KMS-11 (cell line): Measurements from ENCODE around the gene MCRIP2.

Source experiments
- H2AFZ ChIP-seq: fragments of 200-600 bp; sonication (generic); 2 replicates; pipeline ENCODE4 v1.6.1; 2016; ENCODE audit warnings: antibody characterized with exemption, mixed run types, low read depth
- H3K27ac ChIP-seq: fragments of 200-600 bp; sonication (generic); 2 replicates; pipeline ENCODE4 v1.6.1; 2016; ENCODE audit warnings: mild to moderate bottlenecking, mixed run types
- H3K27me3 ChIP-seq: fragments of 200-600 bp; sonication (generic); 2 replicates; pipeline ENCODE4 v1.6.1; 2017; ENCODE audit warnings: mild to moderate bottlenecking, low read depth, mixed run types, moderate library complexity; ENCODE audit not compliant: insufficient read depth
- H3K36me3 ChIP-seq: fragments of 200-600 bp; sonication (generic); 2 replicates; pipeline ENCODE4 v1.6.1; 2017; ENCODE audit warnings: mild to moderate bottlenecking, mixed run types; ENCODE audit not compliant: insufficient read depth
- H3K4me1 ChIP-seq: fragments of 200-600 bp; sonication (generic); 2 replicates; pipeline ENCODE4 v1.6.1; 2016; ENCODE audit warnings: mild to moderate bottlenecking, low read depth, mixed run types; ENCODE audit not compliant: poor library complexity, severe bottlenecking
- H3K4me2 ChIP-seq: fragments of 200-600 bp; sonication (generic); 2 replicates; pipeline ENCODE4 v1.7.0; 2016; ENCODE audit warnings: mild to moderate bottlenecking, mixed run types
- H3K4me3 ChIP-seq: fragments of 200-600 bp; sonication (generic); IDR thresholded peaks from 2 replicates; pipeline ENCODE4 v1.6.1; 2017; ENCODE audit warnings: low read depth, low read length, mixed read lengths; ENCODE audit not compliant: insufficient read depth
- H3K79me2 ChIP-seq: fragments of 200-600 bp; sonication (generic); 2 replicates; pipeline ENCODE4 v1.6.1; 2016; ENCODE audit warnings: low read depth, mixed run types; ENCODE audit not compliant: insufficient read depth
- H3K9ac ChIP-seq: fragments of 200-600 bp; sonication (generic); 2 replicates; pipeline ENCODE4 v1.6.1; 2016; ENCODE audit warnings: mild to moderate bottlenecking, mixed run types
- H4K20me1 ChIP-seq: fragments of 200-600 bp; sonication (generic); 2 replicates; pipeline ENCODE4 v1.6.1; 2016; ENCODE audit warnings: mild to moderate bottlenecking, mixed run types; ENCODE audit not compliant: insufficient read depth
- TF ChIP-seq, protein P1 (sequence below): fragments of 200-600 bp; sonication (generic); conservative IDR thresholded peaks from 2 replicates; pipeline ENCODE4 v1.6.1; 2017; ENCODE audit warnings: low read depth, mild to moderate bottlenecking, antibody characterized with exemption, low read length, moderate library complexity, mixed read lengths

Gene MCRIP2

DNA sequence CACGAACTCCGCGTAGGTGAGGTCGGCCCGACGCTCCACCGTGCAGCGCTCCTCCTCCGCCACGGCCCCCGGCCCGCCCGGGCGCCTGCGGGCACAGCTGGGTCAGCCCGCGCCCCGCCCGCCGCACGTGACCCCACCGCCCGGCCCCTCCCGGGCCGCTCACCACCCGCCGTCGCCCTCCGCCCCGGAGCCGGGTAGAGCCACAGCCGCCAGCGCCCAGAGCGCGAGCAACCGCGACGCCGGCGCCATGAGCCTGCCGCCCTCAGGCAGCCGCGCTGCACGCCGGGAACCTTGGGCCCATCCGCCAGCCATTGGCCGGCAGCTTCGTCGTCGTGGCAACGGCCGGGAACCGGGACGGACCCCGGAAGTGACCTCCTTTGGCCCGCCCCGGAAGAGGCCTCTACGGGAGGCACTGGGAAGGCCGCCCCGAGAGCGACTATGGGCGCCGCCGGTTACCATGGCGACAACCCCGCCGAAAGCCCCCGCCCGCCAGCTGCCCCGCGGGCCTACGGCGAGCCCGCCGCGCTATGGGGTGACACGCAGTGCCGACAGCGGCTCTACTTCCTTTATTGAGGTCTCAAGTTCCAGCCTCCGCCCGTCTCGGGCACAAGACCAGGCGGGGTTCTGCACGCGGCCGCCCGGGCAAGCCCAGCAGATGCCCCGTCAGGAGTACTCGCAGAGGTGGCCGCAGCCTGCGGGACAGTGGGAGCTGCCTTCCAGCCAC is 42.6 kb downstream of the MCRIP2 start, which contains the start of gene JMJD8:
Gene JMJD8, minus strand, starts transcription at position 264 of the 724 bp plus-strand sequence. Its CDS starts 15 bp downstream, at position 249.
- Histone ChIP-seq H3K36me3 (no peaks in the 10 kb centered on the region; the same call in 1 of the 2 replicates), H3K4me2 (no peak within 1 kb of the TSS), H3K4me3 (no peak within 1 kb of the TSS), H3K27me3 (no peaks in the 10 kb centered on the region), H2AFZ (no peak within 1 kb of the TSS), H3K4me1 (peaks cover under 1% of the 10 kb centered on the region), H4K20me1 (no peaks in the 10 kb centered on the region), H3K27ac (no peak within 1 kb of the TSS), H3K9ac (no peak within 1 kb of the TSS), H3K79me2 (peaks cover 18% of the 10 kb centered on the region)
- TF ChIP-seq, protein P1, sequence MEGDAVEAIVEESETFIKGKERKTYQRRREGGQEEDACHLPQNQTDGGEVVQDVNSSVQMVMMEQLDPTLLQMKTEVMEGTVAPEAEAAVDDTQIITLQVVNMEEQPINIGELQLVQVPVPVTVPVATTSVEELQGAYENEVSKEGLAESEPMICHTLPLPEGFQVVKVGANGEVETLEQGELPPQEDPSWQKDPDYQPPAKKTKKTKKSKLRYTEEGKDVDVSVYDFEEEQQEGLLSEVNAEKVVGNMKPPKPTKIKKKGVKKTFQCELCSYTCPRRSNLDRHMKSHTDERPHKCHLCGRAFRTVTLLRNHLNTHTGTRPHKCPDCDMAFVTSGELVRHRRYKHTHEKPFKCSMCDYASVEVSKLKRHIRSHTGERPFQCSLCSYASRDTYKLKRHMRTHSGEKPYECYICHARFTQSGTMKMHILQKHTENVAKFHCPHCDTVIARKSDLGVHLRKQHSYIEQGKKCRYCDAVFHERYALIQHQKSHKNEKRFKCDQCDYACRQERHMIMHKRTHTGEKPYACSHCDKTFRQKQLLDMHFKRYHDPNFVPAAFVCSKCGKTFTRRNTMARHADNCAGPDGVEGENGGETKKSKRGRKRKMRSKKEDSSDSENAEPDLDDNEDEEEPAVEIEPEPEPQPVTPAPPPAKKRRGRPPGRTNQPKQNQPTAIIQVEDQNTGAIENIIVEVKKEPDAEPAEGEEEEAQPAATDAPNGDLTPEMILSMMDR, result no peak

DNA sequence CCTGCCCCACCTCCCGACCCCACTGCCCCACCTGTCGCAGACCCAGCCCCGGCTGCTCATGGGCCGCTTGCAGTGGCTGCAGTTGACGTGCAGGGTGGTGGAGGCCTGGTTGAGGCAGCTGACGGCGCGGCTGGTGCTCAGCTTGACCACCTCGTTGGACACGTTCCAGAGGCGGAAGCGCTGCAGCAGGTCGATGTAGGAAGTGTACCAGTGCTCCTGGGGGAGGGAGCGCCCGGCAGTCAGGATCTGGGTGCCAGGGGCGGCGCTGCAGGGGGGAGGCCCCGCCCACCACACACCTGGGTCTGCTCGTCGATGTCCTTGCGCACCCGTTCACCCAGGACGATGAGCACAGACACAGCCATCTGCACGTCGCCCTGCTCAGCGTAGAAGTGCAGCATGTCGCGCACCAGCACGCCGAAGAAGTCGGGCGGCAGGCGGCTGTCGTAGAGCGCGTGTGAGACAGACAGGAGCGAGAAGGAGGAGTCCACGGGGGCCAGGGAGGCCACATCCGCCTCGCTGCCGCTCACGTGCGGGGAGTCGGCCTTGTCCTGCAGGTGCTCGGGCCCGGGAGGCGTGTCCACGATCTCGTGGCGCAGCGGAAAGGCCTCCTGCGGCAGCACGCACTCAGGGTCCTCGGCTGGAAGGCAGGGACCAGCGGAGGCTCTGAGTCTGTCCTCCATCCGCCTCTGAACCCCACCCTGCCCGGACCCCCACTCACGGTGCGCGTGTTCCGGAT is 43.5 kb downstream of the MCRIP2 start:
- Histone ChIP-seq H3K79me2 (peaks cover 18% of the 10 kb centered on the region), H3K36me3 (no peaks in the 10 kb centered on the region; the same call in 1 of the 2 replicates), H3K27ac (no peak overlapping the region), H3K4me3 (no peak overlapping the region), H3K4me2 (no peak overlapping the region), H4K20me1 (no peaks in the 10 kb centered on the region), H3K9ac (no peak overlapping the region), H2AFZ (no peak overlapping the region), H3K4me1 (peaks cover 4% of the 10 kb centered on the region), H3K27me3 (no peaks in the 10 kb centered on the region)
- TF ChIP-seq, protein P1, result no peak

DNA sequence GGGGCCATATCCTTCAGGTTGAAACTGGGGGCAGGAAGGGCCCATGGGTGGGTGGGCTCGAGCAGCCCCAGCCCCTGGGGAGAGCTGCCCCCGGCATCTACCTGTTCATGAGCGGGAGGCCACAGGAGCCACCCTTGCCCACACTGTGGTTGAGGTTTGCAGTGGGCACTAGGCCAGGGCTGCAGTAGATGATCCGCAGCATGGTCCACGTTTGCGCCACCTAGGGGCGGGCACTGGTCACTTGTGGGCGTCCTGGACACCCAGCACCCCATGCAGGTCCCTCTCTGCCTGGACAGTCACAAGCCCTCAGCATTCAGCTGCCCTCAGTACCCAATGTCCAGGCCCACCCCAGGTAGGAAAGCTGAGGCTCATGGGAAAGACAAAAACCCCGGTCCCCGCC is 44.3 kb downstream of the MCRIP2 start:
- Histone ChIP-seq H3K79me2 (peaks cover 13% of the 10 kb centered on the region), H3K4me1 (peaks cover 4% of the 10 kb centered on the region), H3K9ac (no peak overlapping the region), H3K4me3 (no peak overlapping the region), H3K27me3 (peaks cover 4% of the 10 kb centered on the region; the same call in 1 of the 2 replicates), H3K27ac (no peak overlapping the region), H2AFZ (no peak overlapping the region), H3K36me3 (no peaks in the 10 kb centered on the region; the same call in 1 of the 2 replicates), H4K20me1 (no peaks in the 10 kb centered on the region), H3K4me2 (no peak overlapping the region)
- TF ChIP-seq, protein P1, result 0 out of 2 replicates have a peak, but pooled peaks have one; percentile 30

DNA sequence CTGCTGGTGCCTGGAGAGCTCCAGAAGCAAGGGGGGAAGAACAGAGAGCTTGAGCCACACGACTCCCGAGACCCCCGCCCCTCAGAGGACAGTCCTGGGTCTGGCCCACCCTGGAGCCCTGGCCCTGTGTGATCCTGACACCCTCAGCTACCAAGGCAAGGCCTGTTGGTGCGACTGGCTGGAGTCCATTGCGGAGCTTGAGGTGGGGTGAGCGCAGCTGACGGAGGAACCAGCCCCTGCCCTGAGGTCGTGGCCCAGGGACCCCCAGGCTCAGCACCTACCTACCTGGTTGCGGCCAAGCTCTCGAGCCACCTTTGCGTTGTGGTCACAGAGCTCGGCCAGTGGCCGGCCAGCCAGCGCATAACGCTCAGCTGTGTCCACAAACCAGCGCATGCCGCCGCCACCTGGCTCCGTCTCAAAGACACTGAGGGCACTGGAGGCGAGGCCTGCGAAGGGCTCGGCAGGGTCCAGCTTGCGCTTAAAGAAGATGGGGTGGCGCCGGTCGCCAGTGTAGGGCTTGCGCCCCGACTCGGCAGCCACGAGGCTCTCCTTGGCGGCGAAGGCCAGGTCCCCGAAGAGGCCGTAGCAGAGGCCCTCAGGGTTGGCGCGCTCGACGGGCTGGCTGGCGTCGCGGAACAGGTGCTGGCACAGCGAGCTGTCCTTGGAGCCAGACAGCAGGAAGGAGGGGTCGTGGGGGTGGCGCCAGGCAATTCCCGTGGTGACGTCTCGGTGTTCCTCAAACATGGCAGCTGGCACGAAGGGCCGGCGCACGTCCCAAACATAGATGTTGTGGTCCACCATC is 45.0 kb downstream of the MCRIP2 start:
- H3K36me3 ChIP-seq, result no peaks in the 10 kb centered on the region; the same call in 1 of the 2 replicates
- peaks cover 6% of the 10 kb centered on the region; the same call in 1 of the 2 replicates for H3K79me2 ChIP-seq
- H3K4me3 ChIP-seq, result no peak overlapping the region
- H4K20me1 ChIP-seq, result no peaks in the 10 kb centered on the region
- no peak overlapping the region for H2AFZ ChIP-seq
- peaks cover 11% of the 10 kb centered on the region for H3K27me3 ChIP-seq
- TF ChIP-seq, protein P1, result no peak
- no peak overlapping the region for H3K9ac ChIP-seq
- no peak overlapping the region for H3K27ac ChIP-seq
- H3K4me2 ChIP-seq, result no peak overlapping the region
- H3K4me1 ChIP-seq, result peaks cover 4% of the 10 kb centered on the region
